Glutamatergic neuron (in vitro differentiated cells): Measurements from ENCODE around the gene CIT. TPM values are rescaled to one million over a fixed set of nuclear protein-coding genes. Genes with fewer than 3 reads are reported as not detected.
A peak's percentile ranks its signal among the peaks of the same experiment; 100 is the strongest.

Source experiments
- DNase-seq: peaks from one replicate; pipeline ENCODE4 v3.0.0; 2022
- H3K27ac Mint-ChIP-seq: one replicate; pipeline ENCODE4 v1.8.0; 2020; ENCODE audit warnings: mild to moderate bottlenecking, mixed read lengths, inconsistent platforms; ENCODE audit not compliant: unreplicated experiment
- H3K27me3 Mint-ChIP-seq: one replicate; pipeline ENCODE4 v1.8.0; 2020; ENCODE audit warnings: mild to moderate bottlenecking, moderate library complexity, mixed read lengths, inconsistent platforms; ENCODE audit not compliant: unreplicated experiment
- H3K36me3 Mint-ChIP-seq: one replicate; pipeline ENCODE4 v1.8.0; 2020; ENCODE audit warnings: mild to moderate bottlenecking, mixed read lengths, inconsistent platforms; ENCODE audit not compliant: unreplicated experiment
- H3K4me1 Mint-ChIP-seq: one replicate; pipeline ENCODE4 v1.8.0; 2020; ENCODE audit warnings: mild to moderate bottlenecking, low read depth, mixed read lengths, inconsistent platforms; ENCODE audit not compliant: unreplicated experiment
- H3K4me3 Mint-ChIP-seq: one replicate; pipeline ENCODE4 v1.8.0; 2020; ENCODE audit warnings: mild to moderate bottlenecking, mixed read lengths, inconsistent platforms; ENCODE audit not compliant: unreplicated experiment
- H3K9me3 Mint-ChIP-seq: one replicate; pipeline ENCODE4 v1.8.0; 2020; ENCODE audit warnings: mild to moderate bottlenecking, moderate library complexity, mixed read lengths, inconsistent platforms; ENCODE audit not compliant: unreplicated experiment
- CTCF ChIP-seq: fragments of 200-600 bp; sonication (generic); IDR thresholded peaks from one replicate; pipeline ENCODE4 v1.5.0; 2021; ENCODE audit not compliant: partially characterized antibody, unreplicated experiment
- total RNA-seq: library from RNA; stranded (reverse); fragmentation: NEBNext Ultra II Directional; extraction: Animal tissue kit (Norgen Biotek cat#: 25700); gene quantifications from one replicate; pipeline ENCODE4 v1.2.1, GENCODE V29; 2021; ENCODE audit not compliant: unreplicated experiment

The CIT gene
- total RNA-seq, 1 donor from 2014 or later: 20.8 TPM

- no peaks in the 10 kb centered on the region for H3K27me3 Mint-ChIP-seq
- peaks cover 4% of the 10 kb centered on the region for H3K36me3 Mint-ChIP-seq
- H3K27ac Mint-ChIP-seq: no peak overlapping the region
- no peak overlapping the region for H3K4me3 Mint-ChIP-seq
- H3K9me3 Mint-ChIP-seq: peaks cover 1% of the 10 kb centered on the region
- TF ChIP-seq CTCF: no peak
- H3K4me1 Mint-ChIP-seq: peaks cover 9% of the 10 kb centered on the region
- DNase-seq: no peak
Measured at GRCh38 chr12:119808441-119808840, 68.7 kb downstream of the CIT start.

GRCh38 chr12:119807380-119807779 is 69.7 kb downstream of the CIT start:
- no peaks in the 10 kb centered on the region for H3K9me3 Mint-ChIP-seq
- peaks cover 15% of the 10 kb centered on the region for H3K4me1 Mint-ChIP-seq
- no peak overlapping the region for H3K27ac Mint-ChIP-seq
- peaks cover 4% of the 10 kb centered on the region for H3K36me3 Mint-ChIP-seq
- no peak overlapping the region for H3K4me3 Mint-ChIP-seq
- DNase-seq: no peak
- H3K27me3 Mint-ChIP-seq: no peaks in the 10 kb centered on the region
- TF ChIP-seq CTCF: no peak

- DNase-seq: peak; percentile 81
- Mint-ChIP-seq H3K27ac (peak overlapping the region; percentile 76), H3K27me3 (no peaks in the 10 kb centered on the region), H3K4me1 (peaks cover 15% of the 10 kb centered on the region), H3K9me3 (no peaks in the 10 kb centered on the region), H3K4me3 (peak overlapping the region; percentile 80), H3K36me3 (peaks cover 4% of the 10 kb centered on the region)
- no peak for TF ChIP-seq CTCF
Measured at GRCh38 chr12:119804011-119804641, 73.0 kb downstream of the CIT start.

- peak; percentile 48 for DNase-seq
Measured at GRCh38 chr12:119803381-119803791, 73.7 kb downstream of the CIT start.

More at GRCh38 chr12:119803381-119803791, 73.7 kb downstream of the CIT start:
- H3K27ac Mint-ChIP-seq: peak overlapping the region; percentile 49
- peaks cover 15% of the 10 kb centered on the region for H3K4me1 Mint-ChIP-seq
- H3K36me3 Mint-ChIP-seq: peaks cover 4% of the 10 kb centered on the region
- H3K9me3 Mint-ChIP-seq: no peaks in the 10 kb centered on the region
- peak overlapping the region; percentile 80 for H3K4me3 Mint-ChIP-seq
- H3K27me3 Mint-ChIP-seq: no peaks in the 10 kb centered on the region
- no peak for TF ChIP-seq CTCF
